Muscle layer of colon (tissue), 2 donors: ENCODE data around the gene DNAH14.
"Not testable (repeated sequence)": the region's sequence is repeated elsewhere in the genome, so short reads cannot be mapped to it uniquely, and the experiment has no call there.

Experiments
- H3K27ac ChIP-seq: one replicate; pipeline ENCODE4 v1.7.0; 2013; ENCODE audit warnings: low read depth, mild to moderate bottlenecking, low read length, moderate library complexity
- H3K27me3 ChIP-seq, 2 donors: one replicate each; pipeline ENCODE4 v1.7.0; 2013; ENCODE audit warnings: low read length in 2 of 2, mild to moderate bottlenecking in 2 of 2; ENCODE audit not compliant: insufficient read depth in 2 of 2, control insufficient read depth in 1 of 2
- H3K36me3 ChIP-seq: one replicate; pipeline ENCODE4 v1.7.0; 2013; ENCODE audit warnings: mild to moderate bottlenecking, low read length; ENCODE audit not compliant: insufficient read depth
- H3K4me1 ChIP-seq: one replicate; pipeline ENCODE4 v1.7.0; 2013; ENCODE audit warnings: mild to moderate bottlenecking, low read length; ENCODE audit not compliant: insufficient read depth
- H3K4me3 ChIP-seq, 2 donors: one replicate each; pipeline ENCODE4 v1.7.0; 2013; ENCODE audit warnings: low read length in 2 of 2, low read depth in 1 of 2, mild to moderate bottlenecking in 1 of 2, moderate library complexity in 1 of 2
- H3K9ac ChIP-seq: one replicate; pipeline ENCODE4 v1.7.0; 2013; ENCODE audit warnings: low read length
- H3K9me3 ChIP-seq: one replicate; pipeline ENCODE4 v1.7.0; 2013; ENCODE audit warnings: mild to moderate bottlenecking, low read length
- donor health status: abdominal sarcoma.
- donor health status: Adenocarcinoma of cecum.

Gene DNAH14

GRCh38 chr1:225006352-225006751 lies 76.9 kb downstream of the DNAH14 start:
- not testable (repeated sequence) for H3K27ac ChIP-seq, H3K4me1 ChIP-seq, H3K36me3 ChIP-seq, H3K4me3 ChIP-seq, H3K9ac ChIP-seq, H3K27me3 ChIP-seq, H3K9me3 ChIP-seq

GRCh38 chr1:225008050-225008449 lies 78.6 kb downstream of the DNAH14 start:
- H3K4me1 ChIP-seq, H3K9ac ChIP-seq, H3K27me3 ChIP-seq, H3K9me3 ChIP-seq, H3K36me3 ChIP-seq, H3K4me3 ChIP-seq, H3K27ac ChIP-seq: not testable (repeated sequence)

- no peaks in the 10 kb centered on the region for H3K4me1 ChIP-seq
- no peak overlapping the region for H3K27ac ChIP-seq
- H3K36me3 ChIP-seq = no peaks in the 10 kb centered on the region
- no peak overlapping the region for H3K4me3 ChIP-seq
- H3K9me3 ChIP-seq = no peaks in the 10 kb centered on the region
- no peaks in the 10 kb centered on the region for H3K27me3 ChIP-seq
- no peak overlapping the region for H3K9ac ChIP-seq
Observed at GRCh38 chr1:225021037-225021436, 91.6 kb downstream of the DNAH14 start.

- no peaks in the 10 kb centered on the region for H3K27me3 ChIP-seq
- no peak overlapping the region for H3K27ac ChIP-seq
- H3K36me3 ChIP-seq = no peaks in the 10 kb centered on the region
- no peak overlapping the region for H3K9ac ChIP-seq
- no peak overlapping the region for H3K4me3 ChIP-seq
- no peaks in the 10 kb centered on the region for H3K4me1 ChIP-seq
- peaks cover 3% of the 10 kb centered on the region for H3K9me3 ChIP-seq
Observed at GRCh38 chr1:225026701-225027100, 97.2 kb downstream of the DNAH14 start.

GRCh38 chr1:225036441-225036840 lies 107.0 kb downstream of the DNAH14 start:
- H3K9ac ChIP-seq, H3K4me1 ChIP-seq, H3K27me3 ChIP-seq, H3K9me3 ChIP-seq, H3K36me3 ChIP-seq, H3K4me3 ChIP-seq, H3K27ac ChIP-seq: not testable (repeated sequence)

GRCh38 chr1:225042263-225042662 lies 112.8 kb downstream of the DNAH14 start:
- Histone ChIP-seq H3K27ac (no peak overlapping the region), H3K9me3 (no peaks in the 10 kb centered on the region)

GRCh38 chr1:225044258-225044657 lies 114.8 kb downstream of the DNAH14 start:
- Histone ChIP-seq H3K27ac (no peak overlapping the region), H3K27me3 (no peaks in the 10 kb centered on the region), H3K36me3 (no peaks in the 10 kb centered on the region), H3K4me3 (no peak overlapping the region), H3K9me3 (no peaks in the 10 kb centered on the region), H3K4me1 (no peaks in the 10 kb centered on the region), H3K9ac (no peak overlapping the region)

More at GRCh38 chr1:225042263-225042662, 112.8 kb downstream of the DNAH14 start:
- Histone ChIP-seq H3K9ac (no peak overlapping the region), H3K4me3 (no peak overlapping the region), H3K27me3 (no peaks in the 10 kb centered on the region), H3K36me3 (no peaks in the 10 kb centered on the region), H3K4me1 (no peaks in the 10 kb centered on the region)

GRCh38 chr1:225049594-225049993 lies 120.1 kb downstream of the DNAH14 start:
- Histone ChIP-seq H3K9ac (no peak overlapping the region), H3K27me3 (no peaks in the 10 kb centered on the region), H3K4me1 (no peaks in the 10 kb centered on the region), H3K9me3 (no peaks in the 10 kb centered on the region), H3K36me3 (no peaks in the 10 kb centered on the region), H3K27ac (no peak overlapping the region), H3K4me3 (no peak overlapping the region)

- no peak overlapping the region for H3K9ac ChIP-seq
- H3K36me3 ChIP-seq = no peaks in the 10 kb centered on the region
- no peak overlapping the region for H3K4me3 ChIP-seq
- H3K9me3 ChIP-seq = no peaks in the 10 kb centered on the region
- no peaks in the 10 kb centered on the region for H3K4me1 ChIP-seq
- no peaks in the 10 kb centered on the region for H3K27me3 ChIP-seq
- H3K27ac ChIP-seq = no peak overlapping the region
Observed at GRCh38 chr1:225063722-225064121, 134.2 kb downstream of the DNAH14 start.

- H3K36me3 ChIP-seq = no peaks in the 10 kb centered on the region
- H3K27me3 ChIP-seq = no peaks in the 10 kb centered on the region
- no peaks in the 10 kb centered on the region for H3K9me3 ChIP-seq
- H3K9ac ChIP-seq = no peak overlapping the region
- H3K4me3 ChIP-seq = no peak overlapping the region
- H3K4me1 ChIP-seq = no peaks in the 10 kb centered on the region
- no peak overlapping the region for H3K27ac ChIP-seq
Observed at GRCh38 chr1:225070972-225071371, 141.5 kb downstream of the DNAH14 start.

GRCh38 chr1:225097175-225097574 lies 167.7 kb downstream of the DNAH14 start:
- no peaks in the 10 kb centered on the region for H3K9me3 ChIP-seq
- no peak overlapping the region for H3K9ac ChIP-seq
- H3K27ac ChIP-seq = no peak overlapping the region
- no peaks in the 10 kb centered on the region for H3K27me3 ChIP-seq
- H3K4me3 ChIP-seq = no peak overlapping the region
- H3K36me3 ChIP-seq = no peaks in the 10 kb centered on the region
- H3K4me1 ChIP-seq = no peaks in the 10 kb centered on the region

- Histone ChIP-seq H3K4me1 (no peaks in the 10 kb centered on the region), H3K36me3 (no peaks in the 10 kb centered on the region), H3K9me3 (no peaks in the 10 kb centered on the region), H3K27ac (no peak overlapping the region), H3K4me3 (no peak overlapping the region), H3K27me3 (no peaks in the 10 kb centered on the region), H3K9ac (no peak overlapping the region)
Observed at GRCh38 chr1:225111000-225111399, 181.5 kb downstream of the DNAH14 start.
